Measurements from ENCODE around the gene TLNRD1.

DNA sequence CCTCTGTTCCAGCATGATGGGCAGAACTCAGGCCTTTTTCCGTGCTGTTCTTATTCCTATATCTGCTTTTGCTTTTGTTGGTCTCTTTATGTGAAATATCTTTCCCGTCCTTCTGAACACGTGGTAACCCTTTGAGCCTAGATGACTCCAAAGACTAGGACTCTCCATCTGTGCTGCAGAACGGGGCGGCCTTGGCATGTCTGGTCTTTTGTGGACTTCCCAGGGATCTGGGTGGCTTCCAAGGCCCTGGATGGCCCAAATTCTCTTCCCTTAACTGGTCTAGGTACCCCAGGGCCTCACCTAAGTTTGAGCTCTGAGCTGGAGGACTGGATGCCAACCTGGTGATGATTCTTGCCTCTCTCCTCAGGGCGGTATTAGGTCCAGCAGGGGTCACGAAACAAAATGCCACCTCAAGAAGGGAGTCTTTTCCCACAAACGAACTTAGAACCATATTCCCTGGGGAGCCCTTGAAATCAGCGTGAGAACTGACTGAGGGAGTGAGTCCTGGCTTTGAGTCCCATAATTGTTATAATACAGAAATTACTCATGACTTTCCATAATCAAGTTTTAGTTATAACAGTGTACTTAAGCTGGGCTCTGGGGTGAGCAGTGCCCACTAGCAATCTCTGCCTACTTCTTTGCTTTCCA is 13.8 kb downstream of the TLNRD1 start:
- TF ChIP-seq, protein P1, sequence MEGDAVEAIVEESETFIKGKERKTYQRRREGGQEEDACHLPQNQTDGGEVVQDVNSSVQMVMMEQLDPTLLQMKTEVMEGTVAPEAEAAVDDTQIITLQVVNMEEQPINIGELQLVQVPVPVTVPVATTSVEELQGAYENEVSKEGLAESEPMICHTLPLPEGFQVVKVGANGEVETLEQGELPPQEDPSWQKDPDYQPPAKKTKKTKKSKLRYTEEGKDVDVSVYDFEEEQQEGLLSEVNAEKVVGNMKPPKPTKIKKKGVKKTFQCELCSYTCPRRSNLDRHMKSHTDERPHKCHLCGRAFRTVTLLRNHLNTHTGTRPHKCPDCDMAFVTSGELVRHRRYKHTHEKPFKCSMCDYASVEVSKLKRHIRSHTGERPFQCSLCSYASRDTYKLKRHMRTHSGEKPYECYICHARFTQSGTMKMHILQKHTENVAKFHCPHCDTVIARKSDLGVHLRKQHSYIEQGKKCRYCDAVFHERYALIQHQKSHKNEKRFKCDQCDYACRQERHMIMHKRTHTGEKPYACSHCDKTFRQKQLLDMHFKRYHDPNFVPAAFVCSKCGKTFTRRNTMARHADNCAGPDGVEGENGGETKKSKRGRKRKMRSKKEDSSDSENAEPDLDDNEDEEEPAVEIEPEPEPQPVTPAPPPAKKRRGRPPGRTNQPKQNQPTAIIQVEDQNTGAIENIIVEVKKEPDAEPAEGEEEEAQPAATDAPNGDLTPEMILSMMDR (IDR thresholded peaks at IDR 0.05; ENCODE audit: low read depth, low read length): no peak
- TF ChIP-seq EZH2phosphoT487 (IDR thresholded peaks at IDR 0.05; ENCODE audit: low read depth): no peak

Measured in OCI-LY3 (cell line).